ENCODE results near the gene IGLL5. TPM values are rescaled to one million over a fixed set of nuclear protein-coding genes. Genes with fewer than 3 reads are reported as not detected.

IGLL5 gene
- total RNA-seq, 3 donors from 2014 or later, result 11.1 to 41.3 TPM; not detected in 1

- TF ChIP-seq POLR2A (IDR thresholded peaks at IDR 0.05) (no peak), POLR2AphosphoS5 (IDR thresholded peaks at IDR 0.05) (no peak), CTCF (IDR thresholded peaks at IDR 0.05) (no peak)
- Histone ChIP-seq H3K4me3 (no peak overlapping the region), H3K36me3 (no peaks in the 10 kb centered on the region), H3K27me3 (peaks cover 0 to 24% of the 10 kb centered on the region in 2 donors), H3K9me3 (no peaks in the 10 kb centered on the region), H3K27ac (no peak overlapping the region), H3K4me1 (no peaks in the 10 kb centered on the region)
- intact Hi-C loops (cut with DNase I; ENCODE audit: low total_unique reads), result no loop called here
- DNase-seq (ENCODE audit: low spot score in 2 of 2), result no peak
Measured at GRCh38 chr22:22891139-22891621, 3.6 kb downstream of the IGLL5 start.

GRCh38 chr22:22892096-22893052, 4.8 kb downstream of the IGLL5 start:
- no peaks in the 10 kb centered on the region for H3K36me3 ChIP-seq
- H3K27ac ChIP-seq, result no peak overlapping the region
- H3K4me1 ChIP-seq, result no peaks in the 10 kb centered on the region
- intact Hi-C loops (cut with DNase I; ENCODE audit: low total_unique reads), result no loop called here
- no peak for DNase-seq (ENCODE audit: low spot score in 2 of 2)
- H3K9me3 ChIP-seq, result no peaks in the 10 kb centered on the region
- TF ChIP-seq CTCF (IDR thresholded peaks at IDR 0.05) (no peak), POLR2AphosphoS5 (IDR thresholded peaks at IDR 0.05) (no peak), POLR2A (IDR thresholded peaks at IDR 0.05) (no peak)
- no peak overlapping the region for H3K4me3 ChIP-seq
- H3K27me3 ChIP-seq, result peaks cover 0 to 27% of the 10 kb centered on the region in 2 donors

GRCh38 chr22:22893077-22893805, 5.6 kb downstream of the IGLL5 start:
- intact Hi-C loops (cut with DNase I; ENCODE audit: low total_unique reads), result no loop called here
- H3K27me3 ChIP-seq, result peaks cover 0 to 27% of the 10 kb centered on the region in 2 donors

GRCh38 chr22:22893891-22894739, 6.5 kb downstream of the IGLL5 start:
- DNase-seq (ENCODE audit: low spot score in 2 of 2), result peak in 1 of 2 donors; percentile 17
- H3K4me3 ChIP-seq, result no peak overlapping the region
- intact Hi-C loops (cut with DNase I; ENCODE audit: low total_unique reads), result no loop called here
- no peak for TF ChIP-seq POLR2AphosphoS5 (IDR thresholded peaks at IDR 0.05)
- TF ChIP-seq POLR2A (IDR thresholded peaks at IDR 0.05), result no peak
- no peak for TF ChIP-seq CTCF (IDR thresholded peaks at IDR 0.05)
- H3K36me3 ChIP-seq, result no peaks in the 10 kb centered on the region
- H3K27ac ChIP-seq, result no peak overlapping the region
- peaks cover 0 to 27% of the 10 kb centered on the region in 2 donors for H3K27me3 ChIP-seq
- no peaks in the 10 kb centered on the region for H3K4me1 ChIP-seq
- H3K9me3 ChIP-seq, result no peaks in the 10 kb centered on the region

More at GRCh38 chr22:22893077-22893805, 5.6 kb downstream of the IGLL5 start:
- Histone ChIP-seq H3K27ac (no peak overlapping the region), H3K36me3 (no peaks in the 10 kb centered on the region), H3K4me3 (no peak overlapping the region), H3K4me1 (no peaks in the 10 kb centered on the region), H3K9me3 (no peaks in the 10 kb centered on the region)
- TF ChIP-seq POLR2A (IDR thresholded peaks at IDR 0.05) (no peak), CTCF (IDR thresholded peaks at IDR 0.05) (no peak), POLR2AphosphoS5 (IDR thresholded peaks at IDR 0.05) (no peak)
- DNase-seq (ENCODE audit: low spot score in 2 of 2), result no peak
